Measurements from ENCODE around the gene CCDC8. TPM values are rescaled to one million over a fixed set of nuclear protein-coding genes. Genes with fewer than 3 reads are reported as not detected.

Gene CCDC8
- total and polyA plus RNA-seq, 2 experiments from 2014 or later, result 5.6 to 16.5 TPM

DNA sequence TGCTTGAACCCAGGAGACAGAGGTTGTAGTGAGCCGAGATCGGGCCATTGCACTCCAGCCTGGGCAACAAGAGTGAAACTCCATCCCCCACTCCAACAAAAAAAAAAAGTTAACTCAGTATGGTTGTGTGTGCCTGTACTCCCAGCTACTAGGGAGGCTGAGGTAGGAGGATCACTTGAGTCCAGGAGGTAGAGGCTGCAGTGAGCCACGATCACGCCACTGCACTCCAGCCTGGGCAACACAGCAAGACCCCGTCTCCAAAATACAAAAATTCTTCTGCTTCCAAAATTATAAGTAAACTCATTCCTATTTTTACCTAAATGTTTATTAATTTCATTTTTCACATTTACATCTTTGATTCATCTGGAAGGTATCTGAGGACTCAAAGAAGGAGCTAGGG, 43.6 kb upstream of the CCDC8 start:
- H3K4me2 ChIP-seq, result no peak overlapping the region
- no peaks in the 10 kb centered on the region for H4K20me1 ChIP-seq (replicated peaks; ENCODE audit: insufficient read depth)
- H3F3A ChIP-seq (replicated peaks; ENCODE audit: low read depth), result no peaks in the 10 kb centered on the region
- no peak overlapping the region for H3K27ac Mint-ChIP-seq
- H3K9me2 ChIP-seq (ENCODE audit: insufficient read depth), result no peaks in the 10 kb centered on the region
- TF ChIP-seq JUNB (IDR thresholded peaks at IDR 0.05; ENCODE audit: unreplicated experiment) (no peak), POLR2AphosphoS5 (IDR thresholded peaks at IDR 0.05; ENCODE audit: low read depth) (no peak), ZNF114 (CRISPR knock-in tag; IDR thresholded peaks at IDR 0.05) (no peak), EZH2phosphoT487 (IDR thresholded peaks at IDR 0.05; ENCODE audit: unreplicated experiment) (no peak), EZH2 (IDR thresholded peaks at IDR 0.05; ENCODE audit: low read depth, unreplicated experiment) (no peak), STAT1 (IDR thresholded peaks at IDR 0.05; ENCODE audit: unreplicated experiment) (no peak), CREB1 (CRISPR knock-in tag; IDR thresholded peaks at IDR 0.05; ENCODE audit: low read depth) (no peak), NANOG (IDR thresholded peaks at IDR 0.05; ENCODE audit: borderline replicate concordance) (no peak), ZNF331 (CRISPR knock-in tag; IDR thresholded peaks at IDR 0.05; ENCODE audit: low read depth) (no peak)
- TF ChIP-seq, protein P1, sequence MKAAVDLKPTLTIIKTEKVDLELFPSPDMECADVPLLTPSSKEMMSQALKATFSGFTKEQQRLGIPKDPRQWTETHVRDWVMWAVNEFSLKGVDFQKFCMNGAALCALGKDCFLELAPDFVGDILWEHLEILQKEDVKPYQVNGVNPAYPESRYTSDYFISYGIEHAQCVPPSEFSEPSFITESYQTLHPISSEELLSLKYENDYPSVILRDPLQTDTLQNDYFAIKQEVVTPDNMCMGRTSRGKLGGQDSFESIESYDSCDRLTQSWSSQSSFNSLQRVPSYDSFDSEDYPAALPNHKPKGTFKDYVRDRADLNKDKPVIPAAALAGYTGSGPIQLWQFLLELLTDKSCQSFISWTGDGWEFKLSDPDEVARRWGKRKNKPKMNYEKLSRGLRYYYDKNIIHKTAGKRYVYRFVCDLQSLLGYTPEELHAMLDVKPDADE (IDR thresholded peaks at IDR 0.05), result no peak
- TF ChIP-seq, protein P2, sequence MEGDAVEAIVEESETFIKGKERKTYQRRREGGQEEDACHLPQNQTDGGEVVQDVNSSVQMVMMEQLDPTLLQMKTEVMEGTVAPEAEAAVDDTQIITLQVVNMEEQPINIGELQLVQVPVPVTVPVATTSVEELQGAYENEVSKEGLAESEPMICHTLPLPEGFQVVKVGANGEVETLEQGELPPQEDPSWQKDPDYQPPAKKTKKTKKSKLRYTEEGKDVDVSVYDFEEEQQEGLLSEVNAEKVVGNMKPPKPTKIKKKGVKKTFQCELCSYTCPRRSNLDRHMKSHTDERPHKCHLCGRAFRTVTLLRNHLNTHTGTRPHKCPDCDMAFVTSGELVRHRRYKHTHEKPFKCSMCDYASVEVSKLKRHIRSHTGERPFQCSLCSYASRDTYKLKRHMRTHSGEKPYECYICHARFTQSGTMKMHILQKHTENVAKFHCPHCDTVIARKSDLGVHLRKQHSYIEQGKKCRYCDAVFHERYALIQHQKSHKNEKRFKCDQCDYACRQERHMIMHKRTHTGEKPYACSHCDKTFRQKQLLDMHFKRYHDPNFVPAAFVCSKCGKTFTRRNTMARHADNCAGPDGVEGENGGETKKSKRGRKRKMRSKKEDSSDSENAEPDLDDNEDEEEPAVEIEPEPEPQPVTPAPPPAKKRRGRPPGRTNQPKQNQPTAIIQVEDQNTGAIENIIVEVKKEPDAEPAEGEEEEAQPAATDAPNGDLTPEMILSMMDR (conservative IDR thresholded peaks at IDR 0.05; ENCODE audit: low read depth in 2 of 2), result no peak
- TF ChIP-seq, protein P3, sequence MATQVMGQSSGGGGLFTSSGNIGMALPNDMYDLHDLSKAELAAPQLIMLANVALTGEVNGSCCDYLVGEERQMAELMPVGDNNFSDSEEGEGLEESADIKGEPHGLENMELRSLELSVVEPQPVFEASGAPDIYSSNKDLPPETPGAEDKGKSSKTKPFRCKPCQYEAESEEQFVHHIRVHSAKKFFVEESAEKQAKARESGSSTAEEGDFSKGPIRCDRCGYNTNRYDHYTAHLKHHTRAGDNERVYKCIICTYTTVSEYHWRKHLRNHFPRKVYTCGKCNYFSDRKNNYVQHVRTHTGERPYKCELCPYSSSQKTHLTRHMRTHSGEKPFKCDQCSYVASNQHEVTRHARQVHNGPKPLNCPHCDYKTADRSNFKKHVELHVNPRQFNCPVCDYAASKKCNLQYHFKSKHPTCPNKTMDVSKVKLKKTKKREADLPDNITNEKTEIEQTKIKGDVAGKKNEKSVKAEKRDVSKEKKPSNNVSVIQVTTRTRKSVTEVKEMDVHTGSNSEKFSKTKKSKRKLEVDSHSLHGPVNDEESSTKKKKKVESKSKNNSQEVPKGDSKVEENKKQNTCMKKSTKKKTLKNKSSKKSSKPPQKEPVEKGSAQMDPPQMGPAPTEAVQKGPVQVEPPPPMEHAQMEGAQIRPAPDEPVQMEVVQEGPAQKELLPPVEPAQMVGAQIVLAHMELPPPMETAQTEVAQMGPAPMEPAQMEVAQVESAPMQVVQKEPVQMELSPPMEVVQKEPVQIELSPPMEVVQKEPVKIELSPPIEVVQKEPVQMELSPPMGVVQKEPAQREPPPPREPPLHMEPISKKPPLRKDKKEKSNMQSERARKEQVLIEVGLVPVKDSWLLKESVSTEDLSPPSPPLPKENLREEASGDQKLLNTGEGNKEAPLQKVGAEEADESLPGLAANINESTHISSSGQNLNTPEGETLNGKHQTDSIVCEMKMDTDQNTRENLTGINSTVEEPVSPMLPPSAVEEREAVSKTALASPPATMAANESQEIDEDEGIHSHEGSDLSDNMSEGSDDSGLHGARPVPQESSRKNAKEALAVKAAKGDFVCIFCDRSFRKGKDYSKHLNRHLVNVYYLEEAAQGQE (IDR thresholded peaks at IDR 0.05; ENCODE audit: unreplicated experiment), result no peak
- TF ChIP-seq, protein P4, sequence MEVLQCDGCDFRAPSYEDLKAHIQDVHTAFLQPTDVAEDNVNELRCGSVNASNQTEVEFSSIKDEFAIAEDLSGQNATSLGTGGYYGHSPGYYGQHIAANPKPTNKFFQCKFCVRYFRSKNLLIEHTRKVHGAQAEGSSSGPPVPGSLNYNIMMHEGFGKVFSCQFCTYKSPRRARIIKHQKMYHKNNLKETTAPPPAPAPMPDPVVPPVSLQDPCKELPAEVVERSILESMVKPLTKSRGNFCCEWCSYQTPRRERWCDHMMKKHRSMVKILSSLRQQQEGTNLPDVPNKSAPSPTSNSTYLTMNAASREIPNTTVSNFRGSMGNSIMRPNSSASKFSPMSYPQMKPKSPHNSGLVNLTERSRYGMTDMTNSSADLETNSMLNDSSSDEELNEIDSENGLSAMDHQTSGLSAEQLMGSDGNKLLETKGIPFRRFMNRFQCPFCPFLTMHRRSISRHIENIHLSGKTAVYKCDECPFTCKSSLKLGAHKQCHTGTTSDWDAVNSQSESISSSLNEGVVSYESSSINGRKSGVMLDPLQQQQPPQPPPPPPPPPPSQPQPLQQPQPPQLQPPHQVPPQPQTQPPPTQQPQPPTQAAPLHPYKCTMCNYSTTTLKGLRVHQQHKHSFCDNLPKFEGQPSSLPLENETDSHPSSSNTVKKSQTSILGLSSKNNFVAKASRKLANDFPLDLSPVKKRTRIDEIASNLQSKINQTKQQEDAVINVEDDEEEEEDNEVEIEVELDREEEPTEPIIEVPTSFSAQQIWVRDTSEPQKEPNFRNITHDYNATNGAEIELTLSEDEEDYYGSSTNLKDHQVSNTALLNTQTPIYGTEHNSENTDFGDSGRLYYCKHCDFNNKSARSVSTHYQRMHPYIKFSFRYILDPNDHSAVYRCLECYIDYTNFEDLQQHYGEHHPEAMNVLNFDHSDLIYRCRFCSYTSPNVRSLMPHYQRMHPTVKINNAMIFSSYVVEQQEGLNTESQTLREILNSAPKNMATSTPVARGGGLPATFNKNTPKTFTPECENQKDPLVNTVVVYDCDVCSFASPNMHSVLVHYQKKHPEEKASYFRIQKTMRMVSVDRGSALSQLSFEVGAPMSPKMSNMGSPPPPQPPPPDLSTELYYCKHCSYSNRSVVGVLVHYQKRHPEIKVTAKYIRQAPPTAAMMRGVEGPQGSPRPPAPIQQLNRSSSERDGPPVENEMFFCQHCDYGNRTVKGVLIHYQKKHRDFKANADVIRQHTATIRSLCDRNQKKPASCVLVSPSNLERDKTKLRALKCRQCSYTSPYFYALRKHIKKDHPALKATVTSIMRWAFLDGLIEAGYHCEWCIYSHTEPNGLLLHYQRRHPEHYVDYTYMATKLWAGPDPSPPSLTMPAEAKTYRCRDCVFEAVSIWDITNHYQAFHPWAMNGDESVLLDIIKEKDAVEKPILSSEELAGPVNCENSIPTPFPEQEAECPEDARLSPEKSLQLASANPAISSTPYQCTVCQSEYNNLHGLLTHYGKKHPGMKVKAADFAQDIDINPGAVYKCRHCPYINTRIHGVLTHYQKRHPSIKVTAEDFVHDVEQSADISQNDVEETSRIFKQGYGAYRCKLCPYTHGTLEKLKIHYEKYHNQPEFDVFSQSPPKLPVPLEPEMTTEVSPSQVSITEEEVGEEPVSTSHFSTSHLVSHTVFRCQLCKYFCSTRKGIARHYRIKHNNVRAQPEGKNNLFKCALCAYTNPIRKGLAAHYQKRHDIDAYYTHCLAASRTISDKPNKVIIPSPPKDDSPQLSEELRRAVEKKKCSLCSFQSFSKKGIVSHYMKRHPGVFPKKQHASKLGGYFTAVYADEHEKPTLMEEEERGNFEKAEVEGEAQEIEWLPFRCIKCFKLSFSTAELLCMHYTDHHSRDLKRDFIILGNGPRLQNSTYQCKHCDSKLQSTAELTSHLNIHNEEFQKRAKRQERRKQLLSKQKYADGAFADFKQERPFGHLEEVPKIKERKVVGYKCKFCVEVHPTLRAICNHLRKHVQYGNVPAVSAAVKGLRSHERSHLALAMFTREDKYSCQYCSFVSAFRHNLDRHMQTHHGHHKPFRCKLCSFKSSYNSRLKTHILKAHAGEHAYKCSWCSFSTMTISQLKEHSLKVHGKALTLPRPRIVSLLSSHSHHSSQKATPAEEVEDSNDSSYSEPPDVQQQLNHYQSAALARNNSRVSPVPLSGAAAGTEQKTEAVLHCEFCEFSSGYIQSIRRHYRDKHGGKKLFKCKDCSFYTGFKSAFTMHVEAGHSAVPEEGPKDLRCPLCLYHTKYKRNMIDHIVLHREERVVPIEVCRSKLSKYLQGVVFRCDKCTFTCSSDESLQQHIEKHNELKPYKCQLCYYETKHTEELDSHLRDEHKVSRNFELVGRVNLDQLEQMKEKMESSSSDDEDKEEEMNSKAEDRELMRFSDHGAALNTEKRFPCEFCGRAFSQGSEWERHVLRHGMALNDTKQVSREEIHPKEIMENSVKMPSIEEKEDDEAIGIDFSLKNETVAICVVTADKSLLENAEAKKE (CRISPR knock-in tag; IDR thresholded peaks at IDR 0.05), result no peak
- H3K4me1 ChIP-seq (ENCODE audit: insufficient read depth), result no peaks in the 10 kb centered on the region
- no peak overlapping the region for H3K4me3 Mint-ChIP-seq
- no peak overlapping the region for H3K27ac ChIP-seq (ENCODE audit: low read depth)
- no peaks in the 10 kb centered on the region for H3K27me3 Mint-ChIP-seq (ENCODE audit: insufficient read depth, low read depth, poor library complexity)
- DNase-seq (ENCODE audit: low spot score), result no peak
- ATAC-seq, result no peak
- no peak overlapping the region for H3K4me3 ChIP-seq
- no peaks in the 10 kb centered on the region for H3K4me1 Mint-ChIP-seq
- H3K36me3 ChIP-seq (ENCODE audit: insufficient read depth), result no peaks in the 10 kb centered on the region
- no peaks in the 10 kb centered on the region for H3K79me2 ChIP-seq (replicated peaks; ENCODE audit: insufficient read depth)
- no peaks in the 10 kb centered on the region for H3K27me3 ChIP-seq (ENCODE audit: insufficient read depth)
- no peak overlapping the region for H2AFZ ChIP-seq
- no peaks in the 10 kb centered on the region for H3K36me3 Mint-ChIP-seq (ENCODE audit: low read depth)
- H3K9me3 Mint-ChIP-seq, result no peaks in the 10 kb centered on the region
